GM19351 (cell line): ENCODE data around the gene FAM168B.
"Not testable (repeated sequence)": the region's sequence is repeated elsewhere in the genome, so short reads cannot be mapped to it uniquely, and the experiment has no call there.

Source experiments
- ATAC-seq: cut with Tn5 transposase; IDR thresholded peaks from one replicate; pipeline ENCODE4 v1.9.1; 2021; ENCODE audit warnings: mild to moderate bottlenecking, moderate library complexity; ENCODE audit not compliant: unreplicated experiment

FAM168B gene, protein sequence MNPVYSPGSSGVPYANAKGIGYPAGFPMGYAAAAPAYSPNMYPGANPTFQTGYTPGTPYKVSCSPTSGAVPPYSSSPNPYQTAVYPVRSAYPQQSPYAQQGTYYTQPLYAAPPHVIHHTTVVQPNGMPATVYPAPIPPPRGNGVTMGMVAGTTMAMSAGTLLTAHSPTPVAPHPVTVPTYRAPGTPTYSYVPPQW

DNA sequence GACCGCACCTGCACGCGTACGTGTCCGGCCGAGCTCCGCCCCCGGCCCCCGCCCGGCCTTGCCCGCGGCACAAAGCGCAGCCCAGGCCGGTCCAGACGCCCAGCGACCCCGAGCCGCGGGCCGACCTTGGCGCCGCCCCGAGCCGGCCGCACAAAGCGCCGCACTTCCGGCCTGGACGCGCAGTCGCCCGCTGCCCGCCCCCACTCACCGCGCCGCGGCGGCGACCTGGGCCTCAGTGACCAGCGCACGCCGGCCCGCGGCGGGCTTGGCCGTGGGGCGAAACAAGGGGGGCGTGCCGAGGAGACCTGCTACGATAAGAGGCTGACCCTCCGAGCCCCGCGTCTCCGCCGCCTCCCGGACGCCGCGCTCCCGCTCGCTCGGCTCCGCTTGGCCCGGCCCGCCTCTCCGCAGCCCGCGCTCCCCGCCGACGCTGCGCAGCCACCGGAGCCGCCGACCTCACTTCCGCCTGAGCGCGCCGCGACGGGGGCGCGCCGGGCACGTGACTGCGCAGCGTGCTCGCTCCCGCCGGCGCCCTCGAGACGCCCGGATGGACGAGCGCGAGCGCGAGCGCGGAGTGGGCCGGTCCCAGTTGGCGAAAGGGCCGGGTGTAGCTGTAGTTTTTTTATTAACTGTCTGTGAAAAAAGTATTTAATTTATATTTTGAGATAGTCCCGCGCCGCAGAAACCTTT, at the start of gene FAM168B:
FAM168B (minus strand) TSS at position 455 of the 690 bp plus-strand sequence. CDS start 10,814 bp downstream, outside the sequence.
- ATAC-seq, result peak; percentile 71

DNA sequence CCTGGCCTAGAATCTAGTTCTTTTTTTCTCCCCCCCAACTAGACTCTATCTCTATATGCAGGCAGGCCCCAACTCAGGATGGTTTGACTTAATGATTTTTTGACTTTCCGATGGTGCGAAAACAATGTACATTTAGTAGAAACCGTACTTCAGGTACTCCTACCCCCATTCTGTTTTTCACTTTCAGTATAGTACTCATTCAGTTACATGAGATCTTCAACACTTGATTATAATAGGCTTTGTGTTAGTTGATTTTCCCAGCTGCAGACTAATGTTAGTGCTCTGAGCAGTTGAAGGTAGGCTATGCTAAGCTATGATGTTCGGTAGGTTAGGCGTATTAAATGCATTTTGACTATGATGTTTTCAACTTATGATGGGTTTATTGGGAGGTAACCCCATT, 49.6 kb upstream of the FAM168B start:
- ATAC-seq, result no peak

DNA sequence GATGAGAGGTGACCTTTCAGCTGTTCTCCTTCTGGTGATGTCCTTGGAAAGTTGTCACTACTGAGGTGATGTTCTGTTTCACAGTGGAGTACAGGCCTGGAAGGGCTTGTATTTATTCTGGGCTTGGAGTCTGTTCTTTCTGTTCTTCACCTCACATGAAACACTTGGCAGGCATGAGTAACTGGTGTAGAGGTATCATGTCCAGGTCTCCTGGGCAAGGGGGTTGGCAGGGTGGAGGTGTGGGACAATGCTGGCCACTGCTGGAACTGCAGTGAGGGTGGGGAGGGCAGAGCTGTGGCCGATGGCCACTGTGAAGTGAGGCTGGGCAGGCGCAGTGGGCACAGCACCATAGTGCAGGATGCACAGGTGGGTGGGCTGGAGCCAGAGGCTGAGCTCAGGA, 47.3 kb upstream of the FAM168B start:
- no peak for ATAC-seq

GRCh38 chr2:131132729-131133128, 39.5 kb upstream of the FAM168B start:
- ATAC-seq, result no peak

- ATAC-seq, result no peak
Observed at GRCh38 chr2:131130298-131130596, 37.0 kb upstream of the FAM168B start.

DNA sequence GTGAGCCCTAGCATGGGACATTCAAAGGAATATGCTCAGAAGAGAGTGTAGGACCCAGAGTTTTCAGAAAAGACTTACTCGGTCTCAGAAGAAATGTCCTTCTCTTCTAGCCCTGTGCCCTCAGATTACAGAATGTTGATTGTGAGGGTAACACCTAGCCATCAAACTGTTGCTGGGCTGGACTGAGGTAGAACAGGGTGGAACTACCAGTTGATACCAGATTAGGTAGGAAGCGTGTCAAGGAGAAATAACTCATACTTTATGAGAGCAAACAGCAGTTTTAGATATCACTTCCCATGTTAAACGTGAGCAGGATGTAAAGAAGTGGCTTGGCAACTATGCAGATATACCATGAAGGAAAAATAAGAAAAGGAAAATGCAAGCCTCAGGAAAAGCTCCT, 34.7 kb upstream of the FAM168B start:
- no peak for ATAC-seq

DNA sequence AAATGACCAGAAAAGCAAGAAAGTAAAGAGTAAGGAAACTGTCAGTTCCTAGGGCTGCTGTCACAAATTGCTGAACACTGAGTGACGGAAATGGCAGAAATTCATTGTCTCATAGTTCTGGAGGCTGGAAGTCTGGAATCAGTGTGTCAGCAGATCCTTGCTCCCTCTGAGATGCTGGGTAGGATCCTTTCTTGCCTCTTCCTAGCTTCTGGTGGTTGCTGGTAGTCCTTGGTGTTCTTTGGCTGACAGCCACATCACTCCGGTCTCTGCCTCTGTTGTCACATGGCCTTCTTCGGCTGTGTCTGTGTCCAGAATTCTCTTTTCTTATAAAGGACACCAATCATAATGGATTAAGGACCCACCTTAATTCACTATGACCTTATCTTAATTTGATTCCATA, 33.8 kb upstream of the FAM168B start:
- no peak for ATAC-seq

DNA sequence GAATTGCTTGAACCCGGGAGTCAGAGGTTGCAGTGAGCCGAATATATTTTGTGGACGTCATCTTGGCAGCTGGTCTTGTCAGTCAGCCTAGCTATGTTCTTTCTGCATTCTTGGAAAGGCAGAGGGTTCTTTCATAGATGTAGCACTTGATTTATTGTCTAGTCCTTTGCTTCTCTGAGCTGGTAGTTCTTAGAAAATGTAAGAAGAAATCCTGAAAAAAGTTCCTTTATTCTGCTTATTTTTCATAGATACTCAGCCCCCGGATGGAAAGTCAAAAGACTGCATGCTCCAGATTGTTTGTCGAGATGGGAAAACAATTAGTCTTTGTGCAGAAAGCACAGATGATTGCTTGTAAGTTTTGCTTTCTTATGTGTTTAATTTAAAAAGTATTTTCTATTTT, 33.2 kb upstream of the FAM168B start:
- ATAC-seq, result no peak

DNA sequence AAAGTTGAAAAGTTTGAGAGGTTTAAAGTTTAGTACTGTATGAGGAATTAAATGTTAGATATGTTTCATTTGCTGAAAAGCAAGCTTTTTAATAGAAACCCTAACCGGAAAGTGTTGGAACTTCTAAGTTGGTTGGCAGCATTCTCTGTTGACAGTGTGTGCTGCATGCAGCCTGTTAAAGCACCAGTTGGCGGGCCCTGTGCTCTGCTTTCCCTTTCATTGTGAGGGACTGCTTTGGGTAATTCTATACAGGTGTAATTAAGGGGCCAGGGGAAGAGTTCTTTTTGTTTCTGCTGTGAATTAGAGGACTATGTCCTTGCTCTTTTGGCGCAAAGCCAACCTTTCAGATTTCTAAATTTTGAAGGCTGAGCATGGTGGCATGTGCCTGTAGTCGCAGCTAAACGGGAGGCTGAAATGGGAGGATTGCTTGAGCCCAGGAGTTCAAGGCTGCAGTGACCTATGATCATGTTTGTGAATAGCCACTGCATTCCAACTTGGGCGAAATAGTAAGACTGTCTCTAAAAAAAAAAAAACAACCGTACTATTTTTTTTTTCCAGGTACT, 32.0 kb upstream of the FAM168B start:
- ATAC-seq, result no peak

- no peak for ATAC-seq
Observed at GRCh38 chr2:131123192-131123591, 29.9 kb upstream of the FAM168B start.

DNA sequence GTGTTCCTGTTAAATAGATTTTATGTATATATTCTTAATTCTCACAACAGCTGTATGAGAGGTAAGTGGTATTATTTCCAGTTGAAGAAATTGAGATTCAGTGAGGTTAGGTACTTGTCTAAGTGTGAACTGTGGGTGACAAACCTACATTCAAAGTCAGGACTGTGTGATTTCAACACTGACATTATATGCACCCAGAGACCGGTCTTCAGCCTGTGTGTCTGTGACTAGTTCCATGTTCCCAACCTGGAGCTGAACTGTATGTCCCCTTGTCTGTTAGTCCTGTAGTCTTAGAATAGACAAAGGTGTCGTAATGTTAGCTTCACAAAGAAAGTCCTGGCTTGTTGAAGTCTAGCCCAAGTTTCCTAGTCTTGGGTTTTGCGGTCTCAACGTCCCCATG, 29.2 kb upstream of the FAM168B start:
- ATAC-seq, result no peak

- no peak for ATAC-seq
Observed at GRCh38 chr2:131121464-131121863, 28.2 kb upstream of the FAM168B start.

DNA sequence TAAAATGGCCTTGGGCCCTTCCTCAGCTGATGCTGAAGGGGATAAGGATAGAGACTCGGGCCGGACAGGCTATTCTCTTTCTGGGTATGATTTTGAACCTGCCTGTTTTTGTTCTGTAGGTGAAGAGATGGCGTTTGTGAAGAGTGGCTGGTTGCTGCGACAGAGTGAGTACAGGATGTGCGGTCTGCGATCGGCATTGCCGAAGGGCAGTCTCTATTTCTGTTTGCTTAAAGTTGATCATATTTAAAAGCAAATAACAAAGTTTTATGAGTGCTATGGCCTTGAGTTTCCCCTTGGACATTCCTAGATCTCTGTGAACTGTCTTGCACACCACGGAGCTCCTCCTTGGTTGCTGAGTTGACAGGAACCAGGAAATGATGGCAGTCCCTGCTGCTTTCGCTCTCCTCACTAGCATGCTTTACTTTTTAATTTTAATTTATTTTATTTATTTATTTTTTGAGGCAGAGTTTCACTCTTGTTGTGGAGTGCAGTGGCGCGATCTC, 27.6 kb upstream of the FAM168B start:
- no peak for ATAC-seq

DNA sequence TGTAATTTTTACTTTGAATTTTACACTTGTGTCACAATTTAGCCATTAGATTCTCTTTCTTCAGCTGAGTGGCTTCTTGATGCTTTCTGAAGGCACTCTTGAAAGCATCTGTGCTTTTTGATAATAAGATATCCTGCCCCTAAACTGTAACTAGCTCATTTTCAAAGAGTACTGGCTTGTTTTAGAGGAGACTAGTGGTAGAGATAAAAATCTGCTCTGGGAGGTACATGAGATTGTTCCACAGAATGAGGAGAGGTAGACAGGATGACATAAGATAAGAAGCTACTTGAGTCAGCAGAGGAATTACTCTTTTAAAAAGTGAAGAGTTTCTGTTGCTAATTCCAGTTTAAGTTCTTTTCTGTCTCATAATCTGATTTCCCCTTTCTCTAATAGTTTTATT, 22.5 kb upstream of the FAM168B start:
- ATAC-seq, result no peak

DNA sequence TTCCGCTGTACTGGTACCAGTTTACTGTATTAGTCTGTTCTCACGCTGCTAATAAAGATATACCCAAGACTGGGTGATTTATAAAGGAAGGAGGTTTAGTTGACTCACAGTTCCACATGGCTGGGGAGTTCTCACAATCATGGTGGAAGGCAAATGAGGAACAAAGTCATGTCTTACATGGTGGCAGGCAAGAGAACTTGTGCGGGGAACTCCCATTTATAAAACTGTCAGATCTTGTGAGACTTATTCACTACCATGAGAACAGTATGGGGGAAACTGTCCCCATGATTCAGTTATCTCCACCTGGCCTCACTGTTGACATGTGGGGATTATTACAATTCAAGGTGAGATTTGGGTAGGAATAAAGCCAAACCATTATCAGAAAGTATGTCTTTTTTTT, 21.7 kb upstream of the FAM168B start:
- ATAC-seq, result not testable (repeated sequence)

DNA sequence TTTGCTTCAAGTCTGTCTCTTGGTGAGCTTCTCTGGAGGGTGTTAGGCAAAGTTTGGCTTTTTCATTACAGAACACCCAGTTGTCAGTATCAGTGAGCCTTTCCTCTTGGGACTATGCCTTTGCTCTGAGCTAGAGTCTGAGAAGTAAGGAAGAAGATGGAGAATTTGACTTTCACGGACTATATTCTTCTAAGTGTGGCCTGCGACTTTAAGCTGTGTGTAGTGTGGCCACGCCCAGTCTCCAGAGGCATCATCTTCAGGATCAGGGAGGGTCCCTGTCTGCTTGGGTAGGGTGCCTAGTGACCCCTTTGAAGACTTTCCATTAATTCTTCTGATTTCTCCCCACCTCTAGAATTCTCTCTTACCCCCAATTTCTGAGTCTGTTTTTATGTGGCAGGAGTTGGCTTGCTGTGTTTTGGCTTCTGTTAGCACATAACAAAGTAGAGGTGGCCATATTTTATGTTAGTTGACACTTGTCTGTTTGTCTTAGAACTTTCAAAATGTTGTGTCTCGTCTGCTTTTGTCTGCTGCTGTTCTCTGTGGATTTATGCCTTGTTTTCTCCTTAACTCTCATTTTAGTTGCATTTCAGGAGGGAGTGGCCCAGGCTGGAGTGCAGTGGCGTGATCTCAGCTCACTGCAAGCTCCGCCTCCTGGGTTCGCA, 20.4 kb upstream of the FAM168B start:
- no peak for ATAC-seq

DNA sequence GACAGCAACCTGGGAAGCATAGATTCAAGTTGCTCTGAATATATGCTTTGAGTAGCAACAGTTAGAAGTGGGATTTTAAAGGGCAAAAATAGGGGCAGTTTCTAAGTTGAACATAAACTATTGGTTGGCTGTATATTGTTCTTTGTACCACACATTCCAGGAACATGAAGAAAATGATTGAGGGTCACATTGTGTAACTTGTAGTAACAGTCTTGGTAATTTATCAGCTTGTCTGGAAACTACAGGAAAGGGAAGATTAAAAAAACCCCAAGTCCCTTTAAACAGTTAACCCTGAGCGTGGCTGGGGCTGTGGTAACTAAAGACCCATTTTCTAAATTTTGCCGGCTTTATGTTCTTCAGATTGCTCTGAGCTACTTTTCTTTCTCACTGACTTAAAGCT, 19.3 kb upstream of the FAM168B start:
- no peak for ATAC-seq

DNA sequence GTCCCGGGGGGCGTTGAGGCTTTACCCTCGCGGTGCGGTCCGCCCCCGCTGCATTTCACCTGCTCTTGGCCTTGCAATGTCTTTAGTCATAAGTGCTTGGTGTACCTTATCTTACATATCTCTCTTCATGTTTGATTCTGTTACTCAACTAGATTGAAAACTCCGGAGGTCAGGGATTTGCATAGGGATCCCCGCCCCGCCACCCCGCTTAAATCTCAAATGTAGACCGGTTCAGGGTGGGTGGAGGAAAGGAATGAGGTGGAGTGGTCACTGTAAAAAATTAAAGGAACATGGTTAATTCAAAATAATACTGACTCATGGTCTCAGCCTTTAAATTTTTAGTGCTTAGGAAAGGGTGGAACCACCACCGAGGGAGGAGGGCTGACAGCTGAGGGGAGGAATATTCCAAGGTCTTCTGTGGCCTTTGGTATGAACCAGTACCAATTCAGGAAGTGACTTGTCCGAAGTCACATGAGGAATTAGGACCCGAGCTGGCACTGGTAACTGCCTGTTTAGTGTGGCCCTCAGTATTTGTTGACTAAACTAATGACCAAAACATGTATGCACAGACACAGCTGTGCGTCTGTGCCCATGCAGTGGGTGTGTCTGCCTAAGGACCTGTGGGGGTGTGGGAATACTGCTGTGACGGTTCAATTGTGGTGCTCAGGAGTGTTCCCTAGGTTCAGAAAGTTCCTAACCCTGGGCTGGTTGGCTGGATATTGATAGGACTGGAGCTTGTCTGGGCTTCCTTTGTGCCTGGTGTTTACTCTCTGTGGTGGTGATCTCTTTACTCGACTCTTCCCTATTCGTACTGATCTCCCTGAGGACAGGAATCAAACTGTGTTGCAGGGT, 12.9 kb upstream of the FAM168B start:
- ATAC-seq, result peak; percentile 41

- ATAC-seq, result peak; percentile 70
Observed at GRCh38 chr2:131105156-131105949, 12.1 kb upstream of the FAM168B start, which contains the start of gene PLEKHB2. Gene PLEKHB2, plus strand, starts transcription at chr2:131105336. Its CDS starts 15,606 bp downstream, at chr2:131120942.
